HCT116 (cell line): ENCODE data around the gene MEFV. TPM values are rescaled to one million over a fixed set of nuclear protein-coding genes. Genes with fewer than 3 reads are reported as not detected.
A peak's percentile ranks its signal among the peaks of the same experiment; 100 is the strongest.

Experiments used
- ATAC-seq: fragments of 200-7000 bp; cut with Tn5 transposase; 2 replicates; pipeline ENCODE4 v1.9.1; 2020; ENCODE audit warnings: mild to moderate bottlenecking, moderate library complexity
- BruUV-seq: library from RNA; stranded (reverse); fragments of 400-500 nt; replicated peaks from 2 replicates; lab custom pipeline; 2021; lab: Mats Ljungman, UMichigan
- CTCF ChIA-PET: fragments of 300-600 bp; sonication (Branson Sonifier 250); formaldehyde crosslinking; loops from one replicate; lab custom pipeline; 2021; ENCODE audit warnings: antibody characterized with exemption; lab: Charles Lee
- POLR2A ChIA-PET: fragments of 300-600, 350-600 bp; sonication (Branson Sonifier 250); formaldehyde crosslinking; loops from one replicate; lab custom pipeline; 2021; ENCODE audit warnings: antibody characterized with exemption; lab: Charles Lee
- RAD21 ChIA-PET, 2 experiments: fragments of 300-600 bp; sonication (Branson Sonifier 250); formaldehyde crosslinking; loops; one replicate each; lab custom pipeline; 2023; ENCODE audit warnings: low total read pairs in 2 of 2; ENCODE audit not compliant: uncharacterized antibody in 2 of 2, unreplicated experiment in 2 of 2, low non-redundant PET in 1 of 2; lab: Charles Lee
- DNase-seq: peaks from one replicate; pipeline ENCODE4 v3.0.0-alpha.2; 2010; ENCODE audit warnings: low read depth, low spot score
- H2AFZ ChIP-seq: fragments of 200-600 bp; shearing (Covaris generic), sonication (generic); 2 replicates; pipeline ENCODE4 v1.6.1; 2017; ENCODE audit warnings: low read depth, mixed run types, mixed read lengths, antibody characterized with exemption, low read length; ENCODE audit not compliant: poor library complexity, severe bottlenecking
- H3K27ac ChIP-seq: 2 replicates; pipeline ENCODE4 v1.5.1; 2012; ENCODE audit warnings: low read depth, low read length
- H3K27me3 ChIP-seq: fragments of 200-600 bp; sonication (generic); 2 replicates; pipeline ENCODE4 v1.6.1; 2016; ENCODE audit warnings: mixed run types, low read length, mixed read lengths; ENCODE audit not compliant: insufficient read depth
- H3K36me3 ChIP-seq, 2 experiments: fragments of 200-500 bp in 1 of 2; fragments of 200-600 bp in 1 of 2; sonication (Bioruptor generic) in 1 of 2; sonication (generic) in 1 of 2; 2 replicates each; pipeline versions ENCODE4 v1.5.1 to v1.6.1; 2014 to 2016; ENCODE audit warnings: low read length in 2 of 2, inconsistent platforms in 1 of 2, mixed read lengths in 1 of 2, mixed run types in 1 of 2; ENCODE audit not compliant: insufficient read depth in 2 of 2, control insufficient read depth in 1 of 2
- H3K4me1 ChIP-seq, 2 experiments: fragments of 200-600 bp in 1 of 2; sonication (generic) in 1 of 2; 2 replicates each; pipeline versions ENCODE4 v1.5.1 to v1.6.1; 2012 to 2017; ENCODE audit warnings: low read length in 2 of 2, inconsistent platforms in 1 of 2, mild to moderate bottlenecking in 1 of 2, mixed read lengths in 1 of 2, mixed run types in 1 of 2, moderate library complexity in 1 of 2; ENCODE audit not compliant: insufficient read depth in 2 of 2, control insufficient read depth in 1 of 2
- H3K4me2 ChIP-seq: fragments of 200-600 bp; sonication (generic); 2 replicates; pipeline ENCODE4 v1.6.1; 2017; ENCODE audit warnings: mixed run types, low read length, mixed read lengths
- H3K4me3 ChIP-seq, 2 experiments: fragments of 200-600 bp in 1 of 2; sonication (generic) in 1 of 2; replicated peaks in 1 of 2; 2 replicates each; pipeline ENCODE4 v1.5.1; 2011 to 2016; ENCODE audit warnings: low read length in 2 of 2, control low read depth in 1 of 2, low read depth in 1 of 2, mild to moderate bottlenecking in 1 of 2, mixed read lengths in 1 of 2, mixed run types in 1 of 2
- H3K79me2 ChIP-seq: fragments of 200-600 bp; sonication (generic); 2 replicates; pipeline ENCODE4 v1.6.1; 2017; ENCODE audit warnings: mild to moderate bottlenecking, mixed run types, low read length, moderate library complexity, mixed read lengths; ENCODE audit not compliant: insufficient read depth
- H3K9ac ChIP-seq: fragments of 200-600 bp; sonication (generic); 2 replicates; pipeline ENCODE4 v1.6.1; 2016; ENCODE audit warnings: low read length, mixed read lengths
- H3K9me2 ChIP-seq: fragments of 200-600 bp; sonication (generic), shearing (Covaris generic); 2 replicates; pipeline ENCODE4 v1.6.1; 2017; ENCODE audit warnings: mixed run types, mild to moderate bottlenecking, moderate library complexity; ENCODE audit not compliant: insufficient read depth
- H3K9me3 ChIP-seq, 2 experiments: fragments of 200-500 bp in 1 of 2; fragments of 200-600 bp in 1 of 2; sonication (Bioruptor generic) in 1 of 2; sonication (generic) in 1 of 2; 2 replicates each; pipeline ENCODE4 v1.6.1; 2014 to 2017; ENCODE audit warnings: low read length in 2 of 2, mixed read lengths in 2 of 2, inconsistent platforms in 1 of 2, low read depth in 1 of 2, mild to moderate bottlenecking in 1 of 2, mixed run types in 1 of 2, moderate library complexity in 1 of 2; ENCODE audit not compliant: control insufficient read depth in 1 of 2, insufficient read depth in 1 of 2
- H4K20me1 ChIP-seq: fragments of 200-600 bp; sonication (generic), shearing (Covaris generic); 2 replicates; pipeline ENCODE4 v1.6.1; 2017; ENCODE audit warnings: mixed run types, mild to moderate bottlenecking, moderate library complexity; ENCODE audit not compliant: insufficient read depth
- CBX3 ChIP-seq: IDR thresholded peaks from 2 replicates; pipeline ENCODE4 v1.6.1; 2012; ENCODE audit warnings: low read depth
- ELF1 ChIP-seq: IDR thresholded peaks from 2 replicates; pipeline ENCODE4 v1.6.1; 2012; ENCODE audit warnings: low read depth, borderline replicate concordance
- EZH2phosphoT487 ChIP-seq: fragments of 200-600 bp; IDR thresholded peaks from 2 replicates; pipeline ENCODE4 v1.6.1; 2018; ENCODE audit warnings: antibody characterized with exemption, borderline replicate concordance
- FOSL1 ChIP-seq: IDR thresholded peaks from 2 replicates; pipeline ENCODE4 v1.6.1; 2012; ENCODE audit warnings: low read depth
- POLR2A ChIP-seq: IDR thresholded peaks from 2 replicates; pipeline ENCODE4 v1.7.0; 2011; ENCODE audit warnings: borderline replicate concordance; ENCODE audit not compliant: insufficient read depth, insufficient read length; ENCODE audit errors: extremely low read depth
- SP1 ChIP-seq: IDR thresholded peaks from 2 replicates; pipeline ENCODE4 v1.6.1; 2012; ENCODE audit warnings: low read depth
- SRF ChIP-seq: IDR thresholded peaks from 2 replicates; pipeline ENCODE4 v1.6.1; 2012; ENCODE audit warnings: low read depth
- ZFX ChIP-seq: fragments of 450-650 bp; IDR thresholded peaks from 2 replicates; pipeline ENCODE4 v1.6.1; 2017
- intact Hi-C: fragments of 100-400 bp; cut with micrococcal nuclease; formaldehyde crosslinking; loops from 2 replicates; pipeline ENCODE4 v1.10.0; 2022
- total RNA-seq: library from RNA; stranded (reverse); gene quantifications from one replicate; pipeline ENCODE4 v1.2.1, GENCODE V29; 2021; ENCODE audit not compliant: unreplicated experiment
- TF ChIP-seq, protein P1 (sequence below): IDR thresholded peaks from 2 replicates; pipeline ENCODE4 v1.6.1; 2012

The MEFV gene
- total RNA-seq, 1 experiment from 2014 or later: 0.15 TPM

DNA sequence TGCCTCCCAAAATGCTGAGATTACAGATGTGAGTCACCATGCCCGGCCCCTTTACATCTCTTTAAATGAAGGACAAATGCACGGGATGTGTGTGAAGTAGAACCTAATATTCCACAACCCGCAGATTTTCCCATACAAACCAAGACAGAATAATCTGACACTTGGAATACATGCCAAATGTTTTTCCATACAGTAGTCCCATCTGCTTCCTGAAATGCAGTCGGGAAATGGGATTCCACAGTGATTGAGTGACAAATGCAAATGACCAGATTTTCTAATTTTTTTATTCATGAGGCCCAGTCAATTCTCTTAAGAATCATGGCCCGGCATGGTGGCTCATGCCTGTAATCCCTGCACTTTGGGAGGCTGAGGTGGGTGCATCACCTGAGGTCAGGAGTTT is 14.7 kb downstream of the MEFV start:
- no peak overlapping the region for H2AFZ ChIP-seq
- TF ChIP-seq CBX3 (no peak), ELF1 (no peak), SRF (no peak), SP1 (no peak), POLR2A (no peak)
- TF ChIP-seq, protein P1, sequence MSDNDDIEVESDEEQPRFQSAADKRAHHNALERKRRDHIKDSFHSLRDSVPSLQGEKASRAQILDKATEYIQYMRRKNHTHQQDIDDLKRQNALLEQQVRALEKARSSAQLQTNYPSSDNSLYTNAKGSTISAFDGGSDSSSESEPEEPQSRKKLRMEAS: no peak
- ChIA-PET RAD21 (no interaction called here), CTCF (no interaction called here), POLR2A (no interaction called here)
- BruUV-seq: no TSS peak
- H3K4me2 ChIP-seq: no peak overlapping the region
- H3K27ac ChIP-seq: no peak overlapping the region
- intact Hi-C loops: no loop called here
- peaks cover 3 to 6% of the 10 kb centered on the region in 2 experiments; a peak in 2 of 4 replicates for H3K9me3 ChIP-seq
- ATAC-seq (no peak), DNase-seq (no peak)
- no peaks in the 10 kb centered on the region for H4K20me1 ChIP-seq
- H3K9ac ChIP-seq: no peak overlapping the region
- H3K79me2 ChIP-seq: no peaks in the 10 kb centered on the region
- H3K36me3 ChIP-seq: no peaks in the 10 kb centered on the region
- H3K9me2 ChIP-seq: no peaks in the 10 kb centered on the region
- H3K4me1 ChIP-seq: peaks cover 0 to 4% of the 10 kb centered on the region in 2 experiments; a peak in 1 of 4 replicates
- H3K4me3 ChIP-seq: no peak overlapping the region
- H3K27me3 ChIP-seq: no peaks in the 10 kb centered on the region

DNA sequence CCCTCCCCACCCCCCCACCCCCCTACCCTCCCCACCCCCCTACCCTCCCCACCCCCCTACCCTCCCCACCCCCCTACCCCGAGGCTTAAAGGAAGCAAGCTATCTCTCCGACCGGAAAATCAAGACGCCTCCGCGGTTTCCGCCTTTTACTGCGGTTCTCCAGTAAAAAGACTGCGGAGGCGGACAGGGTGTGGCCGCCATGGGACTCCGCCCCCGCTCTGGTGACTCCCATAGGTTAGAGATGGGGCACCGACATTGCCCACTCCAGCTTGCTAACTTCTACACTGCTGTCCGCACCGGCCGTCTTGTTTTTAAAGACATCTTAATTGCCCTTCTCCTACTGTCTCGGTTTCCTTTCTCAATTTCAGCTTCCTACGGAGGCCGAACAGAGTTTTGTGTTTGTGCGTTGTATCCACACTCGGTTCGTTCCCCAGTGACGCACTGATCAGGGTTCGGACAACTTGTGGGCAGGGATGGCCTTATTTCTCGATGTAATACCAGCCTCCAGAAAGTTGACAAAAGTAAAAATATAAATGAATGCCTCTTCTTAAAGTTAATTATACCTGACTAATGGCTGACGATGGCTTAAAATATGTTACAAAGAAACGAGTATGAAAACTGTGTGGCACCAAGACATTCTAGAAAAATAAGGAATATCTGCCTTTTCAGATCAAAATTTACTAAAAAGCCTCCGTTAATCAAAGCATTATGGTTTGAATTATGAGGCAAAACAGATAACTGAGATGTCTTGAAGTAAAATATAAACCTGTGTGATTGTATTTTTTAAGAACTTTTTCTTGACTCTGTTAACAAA is 20.4 kb downstream of the MEFV start:
- Histone ChIP-seq H3K4me3 (no peak overlapping the region), H3K9me2 (no peaks in the 10 kb centered on the region), H3K9ac (no peak overlapping the region), H3K4me1 (peaks cover 5 to 7% of the 10 kb centered on the region in 2 experiments; a peak in 2 of 4 replicates), H3K4me2 (no peak overlapping the region), H3K36me3 (peaks cover 12 to 20% of the 10 kb centered on the region in 2 experiments), H4K20me1 (no peaks in the 10 kb centered on the region), H3K27me3 (no peaks in the 10 kb centered on the region), H3K79me2 (peaks cover 14% of the 10 kb centered on the region), H3K27ac (no peak overlapping the region), H2AFZ (no peak overlapping the region), H3K9me3 (peaks cover 0 to 10% of the 10 kb centered on the region in 2 experiments; a peak in 2 of 4 replicates)
- ChIA-PET POLR2A (interaction anchor here (0.9 to 1.4 kb wide), 2 partner anchors 29 to 208 kb away, joined by 3 to 5 read pairs; partner anchors contain the start of genes NAA60 and ZNF597), RAD21 (no interaction called here), CTCF (no interaction called here)
- no peak for TF ChIP-seq POLR2A
- TF ChIP-seq ZFX: no peak
- peak; percentile 49; the same call in 1 of the 2 replicates for TF ChIP-seq CBX3
- no peak for TF ChIP-seq SP1
- TF ChIP-seq FOSL1: no peak
- no peak for TF ChIP-seq EZH2phosphoT487
- DNase-seq (no peak), ATAC-seq (no peak)
- no TSS peak for BruUV-seq
- intact Hi-C loops: no loop called here
